ENCODE data around the gene SPARC.

Gene SPARC

DNA sequence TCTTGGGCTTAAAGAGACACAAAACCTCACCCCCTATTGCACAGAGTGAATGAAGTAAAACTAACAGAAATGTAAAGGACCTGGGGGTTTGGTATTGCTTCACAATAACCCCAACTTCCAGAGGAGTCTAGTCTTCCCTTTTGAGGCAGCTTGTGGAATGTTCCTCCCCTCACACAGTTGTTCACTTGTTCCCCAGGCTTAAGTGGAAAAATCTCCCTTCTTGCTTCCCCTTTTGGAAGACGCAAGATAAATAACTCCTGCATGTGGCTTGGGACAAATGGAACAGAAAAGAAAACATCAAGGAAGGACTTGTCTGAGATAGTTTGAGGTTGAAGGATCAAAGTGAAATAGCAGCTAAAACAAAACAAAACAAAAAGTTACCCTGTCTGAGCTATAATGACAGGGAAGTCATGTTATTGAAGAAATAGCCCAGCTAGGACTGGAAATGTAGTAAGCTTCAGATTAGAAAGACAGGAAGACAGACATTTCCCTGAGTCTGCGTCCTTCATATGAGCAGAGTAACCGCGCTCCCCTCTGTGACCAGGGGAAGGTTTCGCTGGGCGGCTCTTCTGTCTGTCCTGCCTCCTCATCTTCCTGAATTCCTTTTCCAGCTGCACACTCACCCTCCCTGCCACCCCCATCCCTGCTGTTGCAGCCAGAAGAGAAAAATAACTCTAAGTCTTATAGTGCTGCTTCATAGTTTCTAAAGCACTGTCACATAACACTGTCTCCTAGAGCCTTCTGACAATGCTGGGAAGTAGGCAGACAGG is 8.8 kb downstream of the SPARC start:
- DNase-seq, result no peak

DNA sequence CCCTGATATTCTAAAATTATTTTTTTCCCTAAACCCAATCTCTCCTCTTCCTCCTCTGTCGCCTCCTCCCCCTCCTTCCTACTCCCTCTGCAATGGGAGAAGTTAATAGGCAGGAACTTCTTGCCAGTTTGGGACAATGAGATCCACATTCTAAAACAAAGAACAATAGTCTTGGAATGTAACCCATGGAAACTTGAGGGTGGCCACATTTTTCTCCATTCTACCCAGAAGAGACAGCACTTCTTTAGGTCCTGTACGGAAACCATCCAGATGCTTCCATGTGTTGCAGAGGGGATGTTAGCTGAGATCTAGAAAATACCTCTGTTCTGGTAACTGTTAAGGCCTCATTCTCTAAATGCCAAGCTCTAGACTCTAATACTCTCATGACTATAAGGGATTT is 10.0 kb downstream of the SPARC start:
- DNase-seq, result no peak

- DNase-seq, result no peak
Observed at GRCh38 chr5:151676314-151676712, 10.4 kb downstream of the SPARC start.

GRCh38 chr5:151675611-151676313 is 11.0 kb downstream of the SPARC start:
- DNase-seq, result no peak

GRCh38 chr5:151674626-151675610 is 11.8 kb downstream of the SPARC start:
- no peak for DNase-seq

GRCh38 chr5:151673421-151673820 is 13.3 kb downstream of the SPARC start:
- DNase-seq, result no peak

DNA sequence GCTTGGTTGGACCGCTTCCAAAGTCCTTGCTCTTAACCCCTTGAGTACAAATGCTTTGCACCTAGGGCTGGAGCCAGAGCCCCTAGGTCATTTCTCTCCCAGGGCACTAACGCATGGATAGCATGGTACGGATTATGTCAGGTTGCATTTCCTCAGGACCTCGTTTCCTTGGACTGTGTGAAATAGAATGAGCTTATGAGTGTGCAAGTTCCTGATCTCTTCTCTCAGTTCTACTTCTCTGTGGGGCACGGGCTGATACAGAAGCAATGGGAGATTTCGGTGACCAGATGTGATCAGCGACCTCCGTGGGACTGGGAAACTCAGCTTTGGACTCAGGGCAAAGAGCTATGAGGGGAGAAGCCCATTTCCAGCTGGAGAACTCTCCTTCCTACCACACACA is 14.2 kb downstream of the SPARC start:
- no peak for DNase-seq

GRCh38 chr5:151671950-151672349 is 14.8 kb downstream of the SPARC start:
- no peak for DNase-seq

GRCh38 chr5:151670953-151671636 is 15.6 kb downstream of the SPARC start:
- DNase-seq, result no peak

GRCh38 chr5:151670083-151670686 is 16.5 kb downstream of the SPARC start:
- DNase-seq, result no peak

DNA sequence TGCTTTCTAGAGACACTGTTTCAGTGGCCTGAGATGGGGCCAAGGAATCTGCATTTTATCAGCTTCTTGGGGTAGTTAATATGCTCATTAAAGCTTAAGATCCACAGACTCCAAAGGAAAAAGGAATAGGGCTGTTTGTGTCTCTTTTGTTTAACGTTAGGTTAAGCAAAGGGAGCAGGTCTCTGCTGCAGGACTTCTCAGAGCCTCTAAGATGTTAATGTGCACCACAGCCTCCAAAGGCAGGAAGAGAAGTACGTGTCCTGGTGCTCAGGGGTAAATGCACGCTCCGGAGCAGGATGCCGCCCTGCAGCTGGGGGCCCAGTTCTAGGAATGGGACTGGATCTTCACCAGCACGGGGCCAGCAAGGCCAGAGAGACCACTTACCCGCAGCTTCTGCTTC is 19.6 kb downstream of the SPARC start:
- DNase-seq, result no peak

DNA sequence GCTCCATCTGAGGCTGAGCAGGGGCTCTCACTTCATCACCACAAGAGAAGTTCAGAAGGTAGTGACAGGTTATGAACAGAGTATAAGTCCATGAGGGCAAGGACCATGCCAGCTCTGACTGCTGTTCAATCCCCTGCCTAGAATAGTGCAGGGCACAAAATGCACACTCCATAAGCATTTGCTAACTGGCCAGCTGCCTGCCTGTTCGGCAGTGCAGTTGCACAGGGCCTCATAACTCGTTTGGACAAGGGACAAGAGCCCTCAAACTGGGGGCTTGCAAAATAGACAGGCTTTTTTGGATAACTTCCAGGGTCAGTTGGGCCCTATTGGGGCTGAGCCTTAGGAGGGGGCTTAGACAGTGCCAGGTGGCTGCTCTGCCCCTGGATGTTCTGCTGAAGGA is 21.1 kb downstream of the SPARC start:
- DNase-seq, result no peak

DNA sequence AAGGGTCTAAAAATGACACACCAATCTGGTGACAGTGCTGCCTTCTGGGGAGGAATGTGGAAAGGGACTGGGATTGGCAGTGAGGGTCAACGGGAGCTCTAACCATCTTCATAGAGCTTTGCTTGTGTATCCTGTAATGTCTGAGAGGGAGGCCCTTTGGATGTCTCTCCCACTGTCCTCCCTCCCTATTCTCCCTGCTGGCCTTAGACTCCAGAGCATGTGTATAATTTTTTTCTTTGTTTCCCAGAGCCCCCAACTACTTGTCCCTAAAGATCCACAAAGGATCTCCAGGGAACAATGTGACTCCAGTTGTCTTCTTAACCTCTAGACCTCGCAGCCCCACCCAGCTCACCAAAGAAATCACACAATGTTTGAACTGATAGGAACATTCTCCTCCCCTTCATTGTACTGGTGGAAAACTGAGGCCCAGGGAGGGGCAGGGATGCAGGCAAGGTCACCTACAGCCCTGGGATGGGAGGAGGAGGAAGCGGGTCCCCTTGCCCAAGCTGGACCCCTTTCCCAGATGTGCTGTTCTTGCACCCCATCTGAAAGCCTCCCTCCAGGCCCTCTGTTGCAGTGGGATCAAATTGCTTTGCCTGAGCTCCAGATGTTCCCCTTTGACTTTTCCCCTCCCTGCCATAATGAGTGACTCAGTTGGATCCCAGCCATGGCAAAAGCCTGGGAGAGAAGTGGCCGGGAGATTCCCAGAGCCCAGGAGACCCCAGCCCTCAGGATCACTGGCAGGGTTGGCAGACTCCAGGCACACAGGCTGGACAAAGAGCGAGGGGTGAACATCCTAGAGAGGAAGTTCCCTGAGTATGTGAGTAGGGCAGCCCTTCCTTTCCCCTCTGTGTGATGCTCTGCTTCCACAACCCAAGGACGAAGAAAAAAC is 21.8 kb downstream of the SPARC start:
- no peak for DNase-seq

DNA sequence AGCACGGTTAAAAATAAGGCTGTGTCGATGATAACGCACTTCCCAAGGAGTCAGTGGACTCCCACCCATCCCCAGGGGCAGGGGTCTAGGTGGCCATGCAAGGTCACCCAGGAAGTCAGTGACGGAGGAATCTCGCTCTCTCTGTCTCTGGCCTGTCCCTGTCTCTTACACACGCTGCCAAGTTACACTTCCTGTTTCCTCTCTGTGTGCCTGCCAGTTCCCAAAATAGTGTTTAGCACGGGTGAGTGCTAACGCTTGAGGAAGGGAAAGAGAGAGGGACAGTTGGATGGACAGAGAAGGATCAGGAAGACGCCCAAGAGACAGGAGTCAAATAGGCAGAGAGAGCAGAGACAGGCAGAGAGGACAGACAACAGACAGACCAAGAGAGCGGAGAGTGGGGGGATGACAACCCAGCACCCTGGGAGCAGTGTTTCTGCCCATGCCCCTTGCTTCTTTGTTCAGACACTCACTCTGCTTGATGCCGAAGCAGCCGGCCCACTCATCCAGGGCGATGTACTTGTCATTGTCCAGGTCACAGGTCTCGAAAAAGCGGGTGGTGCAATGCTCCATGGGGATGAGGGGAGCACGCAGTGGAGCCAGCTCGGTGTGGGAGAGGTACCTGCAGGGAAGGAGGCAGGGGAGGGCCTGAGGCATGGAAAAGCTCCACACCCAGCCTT is 23.0 kb downstream of the SPARC start:
- no peak for DNase-seq

- DNase-seq, result no peak
Observed at GRCh38 chr5:151662805-151663204, 23.9 kb downstream of the SPARC start.

DNA sequence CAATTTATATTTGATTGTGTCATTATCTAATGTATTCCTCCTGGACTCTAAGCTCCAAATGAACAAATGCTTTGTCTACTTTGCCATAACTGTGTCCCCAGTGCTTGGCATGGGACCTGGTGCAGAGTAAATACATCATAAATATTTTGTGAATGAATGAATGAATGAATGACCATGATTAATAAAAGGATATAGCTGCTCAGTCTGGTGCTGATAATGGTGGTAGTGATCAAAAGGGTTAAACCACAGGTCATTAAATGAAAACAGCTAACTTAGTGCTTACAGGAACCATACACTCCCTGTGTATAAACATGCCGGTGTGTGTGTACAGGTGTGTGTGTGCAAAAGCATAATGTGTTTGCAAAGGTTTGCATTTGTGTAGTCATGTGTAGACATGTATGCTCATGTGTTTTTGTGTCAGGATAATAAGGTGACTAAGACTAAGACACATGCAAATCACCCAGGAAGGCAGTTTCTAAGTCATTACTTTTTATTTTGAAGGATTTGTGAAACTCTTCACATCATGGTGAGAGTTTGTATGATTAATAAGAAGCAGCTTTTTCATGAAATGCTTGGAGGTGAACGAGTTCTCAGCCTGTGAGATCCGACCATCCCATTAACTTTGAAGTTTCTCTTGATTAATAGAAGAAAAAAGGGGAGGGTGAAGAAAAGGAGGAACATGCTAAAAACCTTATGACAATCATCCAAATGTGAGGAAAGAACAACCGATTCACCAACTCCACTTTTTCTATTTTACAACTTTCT is 24.6 kb downstream of the SPARC start:
- DNase-seq, result no peak

- no peak for DNase-seq
Observed at GRCh38 chr5:151660616-151661495, 25.9 kb downstream of the SPARC start.

GRCh38 chr5:151659001-151659754 is 27.5 kb downstream of the SPARC start:
- peak; percentile 87 for DNase-seq
